Mammary epithelial cell (primary cell): ENCODE results near the gene RUFY1.

Source experiments
- EZH2 ChIP-seq: IDR thresholded peaks from 2 replicates; pipeline ENCODE4 v1.6.1; 2012; ENCODE audit warnings: low read length, inconsistent platforms, borderline replicate concordance
- TF ChIP-seq, protein P1 (sequence below), 2 donors: IDR thresholded peaks in 1 of 2; conservative IDR thresholded peaks in 1 of 2; 2 replicates each; pipeline ENCODE4 v1.5.1; 2011 to 2012; ENCODE audit warnings: inconsistent platforms in 2 of 2, low read length in 2 of 2, mild to moderate bottlenecking in 2 of 2, control low read depth in 1 of 2, low read depth in 1 of 2; ENCODE audit not compliant: insufficient read depth in 1 of 2; ENCODE audit errors: extremely low read depth in 1 of 2

DNA sequence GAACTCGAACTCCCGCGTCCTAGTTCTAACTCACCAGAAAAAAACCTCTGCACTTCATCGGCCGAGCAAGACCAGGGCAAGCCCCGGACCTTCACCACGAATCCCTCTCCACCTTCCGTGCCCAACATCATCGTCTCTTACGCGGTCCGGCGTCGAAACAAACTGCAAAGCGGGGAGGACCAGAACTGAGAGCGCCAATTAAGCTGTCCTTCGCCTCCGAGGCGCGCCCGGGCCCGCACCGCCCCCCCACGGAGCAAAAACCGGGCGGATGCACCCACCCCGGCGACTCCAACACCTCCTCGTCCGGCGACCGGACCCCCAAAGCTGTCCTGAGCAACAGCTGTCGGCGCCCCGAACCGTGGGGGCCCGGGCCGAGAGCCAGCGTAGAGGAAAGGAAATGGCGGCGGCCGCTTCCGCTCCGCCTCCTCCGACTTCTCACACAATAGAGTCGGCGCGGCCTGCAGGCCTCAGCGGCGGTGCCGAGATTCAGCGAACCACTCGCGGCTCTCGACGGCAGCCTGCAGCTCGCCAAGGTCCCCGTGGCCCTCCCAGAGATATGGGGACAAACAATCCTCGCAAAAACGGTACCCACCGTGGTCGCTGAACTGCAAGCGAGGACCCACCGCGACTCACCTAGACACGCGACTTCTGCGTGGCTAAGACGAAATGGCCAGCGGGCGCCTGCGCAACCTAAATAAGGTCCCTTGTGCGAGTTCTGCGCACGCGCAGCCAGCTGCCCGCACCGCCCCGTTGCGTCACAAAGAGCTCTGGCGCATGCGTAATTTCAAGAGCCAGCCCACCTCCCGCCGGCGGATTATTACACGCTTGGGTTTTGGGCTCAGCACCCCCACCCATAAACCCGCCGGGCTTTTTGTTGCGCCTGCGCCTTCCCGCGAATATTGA lies 72.9 kb downstream of the RUFY1 start, which contains the start of gene HNRNPH1:
- TF ChIP-seq, protein P1, sequence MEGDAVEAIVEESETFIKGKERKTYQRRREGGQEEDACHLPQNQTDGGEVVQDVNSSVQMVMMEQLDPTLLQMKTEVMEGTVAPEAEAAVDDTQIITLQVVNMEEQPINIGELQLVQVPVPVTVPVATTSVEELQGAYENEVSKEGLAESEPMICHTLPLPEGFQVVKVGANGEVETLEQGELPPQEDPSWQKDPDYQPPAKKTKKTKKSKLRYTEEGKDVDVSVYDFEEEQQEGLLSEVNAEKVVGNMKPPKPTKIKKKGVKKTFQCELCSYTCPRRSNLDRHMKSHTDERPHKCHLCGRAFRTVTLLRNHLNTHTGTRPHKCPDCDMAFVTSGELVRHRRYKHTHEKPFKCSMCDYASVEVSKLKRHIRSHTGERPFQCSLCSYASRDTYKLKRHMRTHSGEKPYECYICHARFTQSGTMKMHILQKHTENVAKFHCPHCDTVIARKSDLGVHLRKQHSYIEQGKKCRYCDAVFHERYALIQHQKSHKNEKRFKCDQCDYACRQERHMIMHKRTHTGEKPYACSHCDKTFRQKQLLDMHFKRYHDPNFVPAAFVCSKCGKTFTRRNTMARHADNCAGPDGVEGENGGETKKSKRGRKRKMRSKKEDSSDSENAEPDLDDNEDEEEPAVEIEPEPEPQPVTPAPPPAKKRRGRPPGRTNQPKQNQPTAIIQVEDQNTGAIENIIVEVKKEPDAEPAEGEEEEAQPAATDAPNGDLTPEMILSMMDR (conservative IDR thresholded peaks at IDR 0.05 in 1 of 2, IDR thresholded peaks at IDR 0.05 in 1 of 2; ENCODE audit: extremely low read depth in 1 of 2, insufficient read depth in 1 of 2, low read depth in 1 of 2, low read length in 2 of 2), result no peak
- TF ChIP-seq EZH2, result no peak
